ENCODE results near the gene TM2D3. TPM values are rescaled to one million over a fixed set of nuclear protein-coding genes. Genes with fewer than 3 reads are reported as not detected.

TM2D3 gene
- total RNA-seq, 2 donors from 2014 or later = 48.6 to 67.0 TPM

GRCh38 chr15:101652786-101653430 lies 727 bp upstream of the TM2D3 start:
- WGBS = 33% methylated on average over 40 of the region's 42 CpGs

GRCh38 chr15:101651554-101652097 lies 555 bp downstream of the TM2D3 start:
- H3K4me1 ChIP-seq (replicated peaks) = peaks cover 5% of the 10 kb centered on the region
- intact Hi-C loops (cut with DNase I) = loop anchor here (5.0 kb wide), 1 partner anchor 359 kb away; no protein-coding TSS in a partner anchor
- no peak for TF ChIP-seq POLR2AphosphoS5 (IDR thresholded peaks at IDR 0.05)
- no peak for TF ChIP-seq POLR2A (IDR thresholded peaks at IDR 0.05)
- TF ChIP-seq, protein P1, sequence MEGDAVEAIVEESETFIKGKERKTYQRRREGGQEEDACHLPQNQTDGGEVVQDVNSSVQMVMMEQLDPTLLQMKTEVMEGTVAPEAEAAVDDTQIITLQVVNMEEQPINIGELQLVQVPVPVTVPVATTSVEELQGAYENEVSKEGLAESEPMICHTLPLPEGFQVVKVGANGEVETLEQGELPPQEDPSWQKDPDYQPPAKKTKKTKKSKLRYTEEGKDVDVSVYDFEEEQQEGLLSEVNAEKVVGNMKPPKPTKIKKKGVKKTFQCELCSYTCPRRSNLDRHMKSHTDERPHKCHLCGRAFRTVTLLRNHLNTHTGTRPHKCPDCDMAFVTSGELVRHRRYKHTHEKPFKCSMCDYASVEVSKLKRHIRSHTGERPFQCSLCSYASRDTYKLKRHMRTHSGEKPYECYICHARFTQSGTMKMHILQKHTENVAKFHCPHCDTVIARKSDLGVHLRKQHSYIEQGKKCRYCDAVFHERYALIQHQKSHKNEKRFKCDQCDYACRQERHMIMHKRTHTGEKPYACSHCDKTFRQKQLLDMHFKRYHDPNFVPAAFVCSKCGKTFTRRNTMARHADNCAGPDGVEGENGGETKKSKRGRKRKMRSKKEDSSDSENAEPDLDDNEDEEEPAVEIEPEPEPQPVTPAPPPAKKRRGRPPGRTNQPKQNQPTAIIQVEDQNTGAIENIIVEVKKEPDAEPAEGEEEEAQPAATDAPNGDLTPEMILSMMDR (IDR thresholded peaks at IDR 0.05) = no peak

More at GRCh38 chr15:101652786-101653430, 727 bp upstream of the TM2D3 start:
- H3K27me3 ChIP-seq (replicated peaks; ENCODE audit: insufficient read depth) = no peaks in the 10 kb centered on the region
- TF ChIP-seq, protein P1 (IDR thresholded peaks at IDR 0.05) = no peak
- TF ChIP-seq POLR2A (IDR thresholded peaks at IDR 0.05) = no peak
- no peak for TF ChIP-seq POLR2AphosphoS5 (IDR thresholded peaks at IDR 0.05)
- peak overlapping the region; percentile 91 to 92 for H3K4me3 ChIP-seq
- peak overlapping the region; percentile 96 for H3K27ac ChIP-seq
- no peaks in the 10 kb centered on the region for H3K36me3 ChIP-seq
- H3K9me3 ChIP-seq = no peaks in the 10 kb centered on the region
- intact Hi-C loops (cut with DNase I) = loop anchor here (5.0 kb wide), 1 partner anchor 361 kb away; no protein-coding TSS in a partner anchor
- H3K4me1 ChIP-seq (replicated peaks) = peaks cover 5% of the 10 kb centered on the region
- peak; percentile 18 for DNase-seq (ENCODE audit: low spot score)

GRCh38 chr15:101650145-101650544 lies 2.0 kb downstream of the TM2D3 start:
- no peak overlapping the region for H3K4me3 ChIP-seq
- TF ChIP-seq POLR2AphosphoS5 (IDR thresholded peaks at IDR 0.05) (no peak), POLR2A (IDR thresholded peaks at IDR 0.05) (no peak)
- TF ChIP-seq, protein P1 (IDR thresholded peaks at IDR 0.05) = no peak
- no peak overlapping the region for H3K27ac ChIP-seq
- WGBS = 51% methylated on average over 5 of the region's 5 CpGs
- intact Hi-C loops (cut with DNase I) = loop anchor here (5.0 kb wide), 1 partner anchor 358 kb away; no protein-coding TSS in a partner anchor
- H3K36me3 ChIP-seq = no peaks in the 10 kb centered on the region
- no peaks in the 10 kb centered on the region for H3K27me3 ChIP-seq (replicated peaks; ENCODE audit: insufficient read depth)
- H3K9me3 ChIP-seq = no peaks in the 10 kb centered on the region
- no peak for DNase-seq (ENCODE audit: low spot score)
- peaks cover 5% of the 10 kb centered on the region for H3K4me1 ChIP-seq (replicated peaks)

More at GRCh38 chr15:101651554-101652097, 555 bp downstream of the TM2D3 start:
- peak; percentile 24 for DNase-seq (ENCODE audit: low spot score)
- Histone ChIP-seq H3K36me3 (no peaks in the 10 kb centered on the region), H3K4me3 (peak overlapping the region; percentile 91 to 92), H3K9me3 (no peaks in the 10 kb centered on the region), H3K27me3 (replicated peaks; ENCODE audit: insufficient read depth) (no peaks in the 10 kb centered on the region), H3K27ac (peak overlapping the region; percentile 96)
- WGBS = 1% methylated on average over 25 of the region's 32 CpGs

GRCh38 chr15:101648356-101648755 lies 3.8 kb downstream of the TM2D3 start:
- Histone ChIP-seq H3K36me3 (peaks cover 0 to 5% of the 10 kb centered on the region in 2 donors), H3K4me3 (no peak overlapping the region), H3K27ac (no peak overlapping the region), H3K9me3 (no peaks in the 10 kb centered on the region), H3K4me1 (replicated peaks) (peaks cover 5% of the 10 kb centered on the region), H3K27me3 (replicated peaks; ENCODE audit: insufficient read depth) (no peaks in the 10 kb centered on the region)
- no peak for TF ChIP-seq POLR2AphosphoS5 (IDR thresholded peaks at IDR 0.05)
- no peak for TF ChIP-seq POLR2A (IDR thresholded peaks at IDR 0.05)
- TF ChIP-seq, protein P1 (IDR thresholded peaks at IDR 0.05) = no peak
- 88% methylated on average over 6 of the region's 6 CpGs for WGBS
- DNase-seq (ENCODE audit: low spot score) = no peak
- intact Hi-C loops (cut with DNase I) = no loop called here

Data from prostate gland (tissue), 2 donors.